MCF 10A (cell line): ENCODE results near the gene TTC16. TPM values are rescaled to one million over a fixed set of nuclear protein-coding genes. Genes with fewer than 3 reads are reported as not detected.

Experiments used
- BruUV-seq: library from RNA; stranded (reverse); fragments of 400-500 nt; replicated peaks from 2 replicates; lab custom pipeline; 2021; lab: Mats Ljungman, UMichigan
- CTCF ChIA-PET: fragments of 300-600 bp; sonication (Branson Sonifier 250); formaldehyde crosslinking; extraction: SDS; loops from one replicate; lab custom pipeline; 2021; ENCODE audit warnings: antibody characterized with exemption, inconsistent platforms; lab: Yijun Ruan, JAX
- POLR2A ChIA-PET: fragments of 300-600, 350-650 bp; sonication (Branson Sonifier 250); formaldehyde crosslinking; extraction: SDS; loops from one replicate; lab custom pipeline; 2020; ENCODE audit warnings: antibody characterized with exemption, inconsistent platforms; lab: Yijun Ruan, JAX
- DNase-seq: peaks from one replicate; pipeline ENCODE4 v3.0.0-alpha.2; 2018; ENCODE audit not compliant: unreplicated experiment
- H3K27ac Mint-ChIP-seq: one replicate; pipeline ENCODE4 v1.8.0; 2022; ENCODE audit warnings: mild to moderate bottlenecking, low read depth, mixed read lengths; ENCODE audit not compliant: unreplicated experiment
- H3K27me3 Mint-ChIP-seq: one replicate; pipeline ENCODE4 v1.8.0; 2022; ENCODE audit warnings: mixed read lengths; ENCODE audit not compliant: insufficient read depth, unreplicated experiment
- H3K36me3 Mint-ChIP-seq: one replicate; pipeline ENCODE4 v1.8.0; 2022; ENCODE audit warnings: mild to moderate bottlenecking, moderate library complexity, mixed read lengths; ENCODE audit not compliant: insufficient read depth, unreplicated experiment
- H3K4me1 Mint-ChIP-seq: one replicate; pipeline ENCODE4 v1.8.0; 2022; ENCODE audit warnings: mixed read lengths; ENCODE audit not compliant: insufficient read depth, unreplicated experiment
- H3K4me3 Mint-ChIP-seq: one replicate; pipeline ENCODE4 v1.8.0; 2022; ENCODE audit warnings: mild to moderate bottlenecking, moderate library complexity, mixed read lengths; ENCODE audit not compliant: unreplicated experiment
- H3K9me3 Mint-ChIP-seq: one replicate; pipeline ENCODE4 v1.8.0; 2022; ENCODE audit warnings: mixed read lengths; ENCODE audit not compliant: unreplicated experiment
- intact Hi-C: fragments of 100-400 bp; cut with micrococcal nuclease; formaldehyde crosslinking; loops from 2 replicates; pipeline ENCODE4 v1.14.1; 2022
- total RNA-seq: library from RNA; stranded (reverse); gene quantifications from 2 replicates; pipeline ENCODE4 v1.2.3, GENCODE V29; 2022
- TF ChIP-seq, protein P1 (sequence below): fragments of 200-600 bp; IDR thresholded peaks from one replicate; pipeline ENCODE4 v1.8.0; 2022; ENCODE audit warnings: antibody characterized with exemption, mild to moderate bottlenecking; ENCODE audit not compliant: unreplicated experiment

The TTC16 gene
- total RNA-seq, 1 experiment from 2014 or later = 0.19 TPM

- peaks cover 8% of the 10 kb centered on the region for H3K36me3 Mint-ChIP-seq
- CTCF ChIA-PET = no interaction called here
- H3K9me3 Mint-ChIP-seq = no peaks in the 10 kb centered on the region
- H3K27me3 Mint-ChIP-seq = no peaks in the 10 kb centered on the region
- TF ChIP-seq, protein P1, sequence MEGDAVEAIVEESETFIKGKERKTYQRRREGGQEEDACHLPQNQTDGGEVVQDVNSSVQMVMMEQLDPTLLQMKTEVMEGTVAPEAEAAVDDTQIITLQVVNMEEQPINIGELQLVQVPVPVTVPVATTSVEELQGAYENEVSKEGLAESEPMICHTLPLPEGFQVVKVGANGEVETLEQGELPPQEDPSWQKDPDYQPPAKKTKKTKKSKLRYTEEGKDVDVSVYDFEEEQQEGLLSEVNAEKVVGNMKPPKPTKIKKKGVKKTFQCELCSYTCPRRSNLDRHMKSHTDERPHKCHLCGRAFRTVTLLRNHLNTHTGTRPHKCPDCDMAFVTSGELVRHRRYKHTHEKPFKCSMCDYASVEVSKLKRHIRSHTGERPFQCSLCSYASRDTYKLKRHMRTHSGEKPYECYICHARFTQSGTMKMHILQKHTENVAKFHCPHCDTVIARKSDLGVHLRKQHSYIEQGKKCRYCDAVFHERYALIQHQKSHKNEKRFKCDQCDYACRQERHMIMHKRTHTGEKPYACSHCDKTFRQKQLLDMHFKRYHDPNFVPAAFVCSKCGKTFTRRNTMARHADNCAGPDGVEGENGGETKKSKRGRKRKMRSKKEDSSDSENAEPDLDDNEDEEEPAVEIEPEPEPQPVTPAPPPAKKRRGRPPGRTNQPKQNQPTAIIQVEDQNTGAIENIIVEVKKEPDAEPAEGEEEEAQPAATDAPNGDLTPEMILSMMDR = no peak
- intact Hi-C loops = no loop called here
- H3K4me1 Mint-ChIP-seq = peaks cover 7% of the 10 kb centered on the region
- POLR2A ChIA-PET = interaction anchor here (1.2 to 2.2 kb wide), 2 partner anchors 12 kb away, joined by 3 to 14 read pairs; partner anchors contain the start of genes PTRH1 and TTC16
- H3K4me3 Mint-ChIP-seq = no peak overlapping the region
- H3K27ac Mint-ChIP-seq = no peak overlapping the region
- BruUV-seq = no TSS peak
- no peak for DNase-seq
Observed at GRCh38 chr9:127703289-127703946, 12.5 kb upstream of the TTC16 start.

- no peaks in the 10 kb centered on the region for H3K4me1 Mint-ChIP-seq
- POLR2A ChIA-PET = interaction anchor here (0.9 to 1.0 kb wide), 2 partner anchors 12 to 93 kb away, joined by 4 read pairs; no protein-coding TSS in a partner anchor
- H3K4me3 Mint-ChIP-seq = no peak overlapping the region
- H3K27ac Mint-ChIP-seq = no peak overlapping the region
- no TSS peak for BruUV-seq
- TF ChIP-seq, protein P1 = no peak
- H3K36me3 Mint-ChIP-seq = peaks cover 4% of the 10 kb centered on the region
- no peaks in the 10 kb centered on the region for H3K9me3 Mint-ChIP-seq
- CTCF ChIA-PET = interaction anchor here (0.5 kb wide), 1 partner anchor 638 kb away, joined by 3 read pairs; no protein-coding TSS in a partner anchor
- no peak for DNase-seq
- no peaks in the 10 kb centered on the region for H3K27me3 Mint-ChIP-seq
- intact Hi-C loops = no loop called here
Observed at GRCh38 chr9:127705577-127706379, 10.1 kb upstream of the TTC16 start.

DNA sequence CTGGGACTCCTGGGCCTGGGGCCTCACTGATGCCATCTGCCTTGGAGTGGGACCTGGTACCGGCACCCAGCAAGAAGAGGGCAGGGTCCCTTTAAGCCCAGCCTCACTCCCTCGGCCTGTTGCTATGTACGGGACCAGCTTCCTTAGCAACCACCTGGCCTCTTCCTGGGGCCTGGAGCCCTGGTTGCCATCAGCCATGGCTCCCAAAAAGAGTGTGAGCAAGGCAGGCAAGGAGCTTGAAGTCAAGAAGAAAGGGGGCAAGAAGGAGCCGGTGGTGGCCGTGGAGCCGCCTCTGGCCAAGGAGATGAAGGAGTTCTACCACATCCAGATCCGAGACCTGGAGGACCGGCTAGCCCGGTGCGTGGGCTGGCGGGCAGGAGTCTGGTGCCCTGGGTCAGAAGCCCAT, 9.0 kb upstream of the TTC16 start, which contains the start of gene CFAP157:
TSS of gene CFAP157 (plus strand) at position 153 of the 406 bp plus-strand sequence. CDS start at position 197, 44 bp downstream.
- intact Hi-C loops = loop anchor here (1.0 kb wide), 1 partner anchor 27 kb away; no protein-coding TSS in a partner anchor
- peak; percentile 4 for DNase-seq
- H3K9me3 Mint-ChIP-seq = no peaks in the 10 kb centered on the region
- TF ChIP-seq, protein P1 = no peak
- H3K27me3 Mint-ChIP-seq = no peaks in the 10 kb centered on the region
- H3K27ac Mint-ChIP-seq = no peak within 1 kb of the TSS
- H3K36me3 Mint-ChIP-seq = no peaks in the 10 kb centered on the region
- ChIA-PET POLR2A (interaction anchor here (0.6 to 1.0 kb wide), 2 partner anchors 9 to 94 kb away, joined by 3 to 4 read pairs; partner anchors contain the start of gene PTRH1), CTCF (no interaction called here)
- H3K4me3 Mint-ChIP-seq = no peak within 1 kb of the TSS
- no peaks in the 10 kb centered on the region for H3K4me1 Mint-ChIP-seq
- no TSS peak for BruUV-seq

- Mint-ChIP-seq H3K9me3 (no peaks in the 10 kb centered on the region), H3K27ac (no peak overlapping the region), H3K36me3 (no peaks in the 10 kb centered on the region), H3K4me1 (no peaks in the 10 kb centered on the region), H3K27me3 (no peaks in the 10 kb centered on the region), H3K4me3 (no peak overlapping the region)
- ChIA-PET POLR2A (interaction anchor here (0.7 kb wide), 1 partner anchor 251 kb away, joined by 3 read pairs; no protein-coding TSS in a partner anchor), CTCF (no interaction called here)
- BruUV-seq = no TSS peak
- TF ChIP-seq, protein P1 = no peak
- intact Hi-C loops = loop anchor here (1.0 kb wide), 1 partner anchor 27 kb away; no protein-coding TSS in a partner anchor
- peak; percentile 38 for DNase-seq
Observed at GRCh38 chr9:127707766-127708165, 8.1 kb upstream of the TTC16 start.
